ENCODE measurements around the gene HSPB8. TPM values are rescaled to one million over a fixed set of nuclear protein-coding genes. Genes with fewer than 3 reads are reported as not detected.

Gene HSPB8
- total RNA-seq, 2 experiments from 2014 or later = not detected

GRCh38 chr12:119156401-119157044 lies 22.2 kb upstream of the HSPB8 start:
- Mint-ChIP-seq H3K9me3 (ENCODE audit: low read depth) (peaks cover 3% of the 10 kb centered on the region), H3K36me3 (no peaks in the 10 kb centered on the region), H3K27me3 (peaks cover 3% of the 10 kb centered on the region), H3K4me1 (no peaks in the 10 kb centered on the region), H3K4me3 (no peak overlapping the region), H3K27ac (no peak overlapping the region)
- CTCF ChIA-PET = no interaction called here
- DNase-seq = no peak
- no peak for ATAC-seq

- Mint-ChIP-seq H3K4me3 (no peak overlapping the region), H3K27ac (no peak overlapping the region), H3K36me3 (no peaks in the 10 kb centered on the region), H3K27me3 (peaks cover 3% of the 10 kb centered on the region), H3K9me3 (ENCODE audit: low read depth) (peaks cover 2% of the 10 kb centered on the region), H3K4me1 (no peaks in the 10 kb centered on the region)
- CTCF ChIA-PET = no interaction called here
- ATAC-seq (no peak), DNase-seq (no peak)
These were observed 21.2 kb upstream of the HSPB8 start for GRCh38 chr12:119157528-119157927.

- Mint-ChIP-seq H3K4me3 (no peak overlapping the region), H3K4me1 (no peaks in the 10 kb centered on the region), H3K9me3 (ENCODE audit: low read depth) (no peaks in the 10 kb centered on the region), H3K27me3 (peaks cover 2% of the 10 kb centered on the region), H3K36me3 (no peaks in the 10 kb centered on the region), H3K27ac (no peak overlapping the region)
- ATAC-seq (no peak), DNase-seq (no peak)
- CTCF ChIA-PET = no interaction called here
These were observed 20.8 kb upstream of the HSPB8 start for GRCh38 chr12:119157978-119158377.

GRCh38 chr12:119158402-119158801 lies 20.3 kb upstream of the HSPB8 start:
- no peak overlapping the region for H3K27ac Mint-ChIP-seq
- H3K4me1 Mint-ChIP-seq = no peaks in the 10 kb centered on the region
- no peaks in the 10 kb centered on the region for H3K9me3 Mint-ChIP-seq (ENCODE audit: low read depth)
- DNase-seq = no peak
- H3K4me3 Mint-ChIP-seq = no peak overlapping the region
- CTCF ChIA-PET = no interaction called here
- no peaks in the 10 kb centered on the region for H3K27me3 Mint-ChIP-seq
- ATAC-seq = no peak
- H3K36me3 Mint-ChIP-seq = no peaks in the 10 kb centered on the region

- H3K4me3 Mint-ChIP-seq = no peak overlapping the region
These were observed 18.9 kb upstream of the HSPB8 start for GRCh38 chr12:119159844-119160243.

GRCh38 chr12:119167902-119168301 lies 10.8 kb upstream of the HSPB8 start:
- no peak overlapping the region for H3K27ac Mint-ChIP-seq
- no peaks in the 10 kb centered on the region for H3K4me1 Mint-ChIP-seq
- DNase-seq (no peak), ATAC-seq (no peak)
- H3K4me3 Mint-ChIP-seq = no peak overlapping the region
- no peaks in the 10 kb centered on the region for H3K9me3 Mint-ChIP-seq (ENCODE audit: low read depth)
- no peaks in the 10 kb centered on the region for H3K36me3 Mint-ChIP-seq
- CTCF ChIA-PET = no interaction called here
- no peaks in the 10 kb centered on the region for H3K27me3 Mint-ChIP-seq

More at GRCh38 chr12:119159844-119160243, 18.9 kb upstream of the HSPB8 start:
- Mint-ChIP-seq H3K27ac (no peak overlapping the region), H3K27me3 (no peaks in the 10 kb centered on the region), H3K36me3 (no peaks in the 10 kb centered on the region), H3K9me3 (ENCODE audit: low read depth) (no peaks in the 10 kb centered on the region), H3K4me1 (no peaks in the 10 kb centered on the region)
- DNase-seq (no peak), ATAC-seq (no peak)
- CTCF ChIA-PET = no interaction called here

GRCh38 chr12:119168721-119169120 lies 10.0 kb upstream of the HSPB8 start:
- CTCF ChIA-PET = no interaction called here
- no peak for ATAC-seq
- Mint-ChIP-seq H3K27me3 (no peaks in the 10 kb centered on the region), H3K27ac (no peak overlapping the region), H3K36me3 (no peaks in the 10 kb centered on the region), H3K9me3 (ENCODE audit: low read depth) (no peaks in the 10 kb centered on the region), H3K4me3 (no peak overlapping the region), H3K4me1 (no peaks in the 10 kb centered on the region)
- DNase-seq = no peak

- no peaks in the 10 kb centered on the region for H3K36me3 Mint-ChIP-seq
- CTCF ChIA-PET = no interaction called here
- no peaks in the 10 kb centered on the region for H3K27me3 Mint-ChIP-seq
- no peaks in the 10 kb centered on the region for H3K4me1 Mint-ChIP-seq
- H3K27ac Mint-ChIP-seq = no peak overlapping the region
- no peak overlapping the region for H3K4me3 Mint-ChIP-seq
- H3K9me3 Mint-ChIP-seq (ENCODE audit: low read depth) = no peaks in the 10 kb centered on the region
- ATAC-seq (no peak), DNase-seq (no peak)
These were observed 9.6 kb upstream of the HSPB8 start for GRCh38 chr12:119169150-119169549.

- Mint-ChIP-seq H3K4me3 (no peak overlapping the region), H3K27ac (no peak overlapping the region), H3K9me3 (ENCODE audit: low read depth) (no peaks in the 10 kb centered on the region), H3K36me3 (no peaks in the 10 kb centered on the region), H3K27me3 (no peaks in the 10 kb centered on the region), H3K4me1 (no peaks in the 10 kb centered on the region)
- DNase-seq (no peak), ATAC-seq (no peak)
- CTCF ChIA-PET = no interaction called here
These were observed 7.4 kb upstream of the HSPB8 start for GRCh38 chr12:119171291-119171690.

- DNase-seq (no peak), ATAC-seq (no peak)
- CTCF ChIA-PET = no interaction called here
- H3K36me3 Mint-ChIP-seq = no peaks in the 10 kb centered on the region
- H3K4me3 Mint-ChIP-seq = no peak overlapping the region
- H3K4me1 Mint-ChIP-seq = no peaks in the 10 kb centered on the region
- H3K27me3 Mint-ChIP-seq = no peaks in the 10 kb centered on the region
- no peak overlapping the region for H3K27ac Mint-ChIP-seq
- no peaks in the 10 kb centered on the region for H3K9me3 Mint-ChIP-seq (ENCODE audit: low read depth)
These were observed 6.9 kb upstream of the HSPB8 start for GRCh38 chr12:119171691-119172425.

GRCh38 chr12:119175081-119175480 lies 3.6 kb upstream of the HSPB8 start:
- no peaks in the 10 kb centered on the region for H3K9me3 Mint-ChIP-seq (ENCODE audit: low read depth)
- no peak overlapping the region for H3K4me3 Mint-ChIP-seq
- no peak for DNase-seq
- no peaks in the 10 kb centered on the region for H3K27me3 Mint-ChIP-seq
- no peak overlapping the region for H3K27ac Mint-ChIP-seq
- no peaks in the 10 kb centered on the region for H3K36me3 Mint-ChIP-seq
- H3K4me1 Mint-ChIP-seq = no peaks in the 10 kb centered on the region
- CTCF ChIA-PET = no interaction called here
- no peak for ATAC-seq

GRCh38 chr12:119176267-119177055 lies 2.3 kb upstream of the HSPB8 start:
- Mint-ChIP-seq H3K4me1 (no peaks in the 10 kb centered on the region), H3K27ac (no peak overlapping the region), H3K27me3 (no peaks in the 10 kb centered on the region), H3K9me3 (ENCODE audit: low read depth) (no peaks in the 10 kb centered on the region), H3K36me3 (no peaks in the 10 kb centered on the region), H3K4me3 (no peak overlapping the region)
- no peak for ATAC-seq
- CTCF ChIA-PET = no interaction called here
- no peak for DNase-seq

GRCh38 chr12:119177056-119177325 lies 1.7 kb upstream of the HSPB8 start:
- ATAC-seq = no peak

GRCh38 chr12:119177724-119178380 lies 879 bp upstream of the HSPB8 start:
- ATAC-seq = no peak
- Mint-ChIP-seq H3K9me3 (ENCODE audit: low read depth) (no peaks in the 10 kb centered on the region), H3K4me3 (no peak overlapping the region), H3K27ac (no peak overlapping the region), H3K36me3 (no peaks in the 10 kb centered on the region), H3K27me3 (no peaks in the 10 kb centered on the region), H3K4me1 (no peaks in the 10 kb centered on the region)
- no peak for DNase-seq
- CTCF ChIA-PET = no interaction called here

More at GRCh38 chr12:119177056-119177325, 1.7 kb upstream of the HSPB8 start:
- Mint-ChIP-seq H3K9me3 (ENCODE audit: low read depth) (no peaks in the 10 kb centered on the region), H3K4me1 (no peaks in the 10 kb centered on the region), H3K36me3 (no peaks in the 10 kb centered on the region), H3K4me3 (no peak overlapping the region), H3K27ac (no peak overlapping the region), H3K27me3 (no peaks in the 10 kb centered on the region)
- CTCF ChIA-PET = no interaction called here
- DNase-seq = no peak

Data from activated CD8-positive, alpha-beta memory T cell treated with anti-CD3 and anti-CD28 coated beads, Interleukin-2, amount 10 ng/mL, durations not matched to agents 7 days and 5 days (primary cell).